ENCODE data around the gene OCA2.

DNA sequence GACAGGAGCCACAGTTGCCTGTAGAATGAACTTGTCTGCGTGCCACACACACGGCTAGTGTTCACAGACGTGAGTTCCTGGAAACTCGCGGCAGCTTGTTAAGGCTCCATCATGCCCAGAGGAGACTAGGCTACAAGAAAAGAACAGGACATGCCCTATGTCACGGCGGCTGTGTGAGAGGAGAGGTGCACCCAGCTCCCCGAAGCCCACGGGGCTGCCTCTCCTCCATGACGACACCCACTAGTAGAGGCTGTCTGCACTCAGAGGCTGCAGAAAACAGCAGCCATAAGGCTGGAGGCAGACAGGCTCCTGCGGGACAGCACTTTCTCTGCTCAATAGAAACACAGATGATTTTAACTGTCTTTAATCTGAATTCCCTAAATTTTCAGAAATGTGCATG, 19.0 kb upstream of the OCA2 start:
- TF ChIP-seq CTCF (IDR thresholded peaks at IDR 0.05), result no peak
- no peak for TF ChIP-seq POLR2A (IDR thresholded peaks at IDR 0.05)
